GM12878 (cell line): ENCODE results near the gene LARGE1. TPM values are rescaled to one million over a fixed set of nuclear protein-coding genes. Genes with fewer than 3 reads are reported as not detected.

ENCODE experiments used
- ASH2L ChIP-seq: fragments of 300-600, 200-600 bp; sonication (generic); IDR thresholded peaks from 2 replicates; pipeline ENCODE4 v1.6.1; 2017; ENCODE audit warnings: low read depth, mild to moderate bottlenecking, borderline replicate concordance
- ATF7 ChIP-seq: fragments of 450-650 bp; IDR thresholded peaks from 2 replicates; pipeline ENCODE4 v1.6.1; 2016; ENCODE audit warnings: low read depth, mild to moderate bottlenecking
- BCL11A ChIP-seq: IDR thresholded peaks from 2 replicates; pipeline ENCODE4 v1.6.1; 2011; ENCODE audit warnings: low read depth, low read length
- BHLHE40 ChIP-seq, 2 experiments: fragments of 450-650 bp in 1 of 2; IDR thresholded peaks; 2 replicates each; pipeline ENCODE4 v1.6.1; 2011 to 2017; ENCODE audit warnings: low read depth in 2 of 2, borderline replicate concordance in 1 of 2, improper control_type of control experiment in 1 of 2, low read length in 1 of 2, mild to moderate bottlenecking in 1 of 2
- CHD4 ChIP-seq: fragments of 200-600 bp; sonication (generic); IDR thresholded peaks from 2 replicates; pipeline ENCODE4 v1.6.1; 2016; ENCODE audit warnings: mild to moderate bottlenecking
- EGR1 ChIP-seq, 2 experiments: IDR thresholded peaks; 1 replicate in 1 of 2; 2 replicates in 1 of 2; pipeline ENCODE4 v1.6.1; 2011 to 2012; ENCODE audit warnings: low read depth in 2 of 2, low read length in 2 of 2, borderline replicate concordance in 1 of 2, mild to moderate bottlenecking in 1 of 2, moderate library complexity in 1 of 2
- EZH2 ChIP-seq: IDR thresholded peaks from 2 replicates; pipeline ENCODE4 v1.6.1; 2012; ENCODE audit warnings: low read depth, mild to moderate bottlenecking, control low read depth, inconsistent platforms, low read length, borderline replicate concordance; ENCODE audit not compliant: control insufficient read depth
- FOXM1 ChIP-seq: IDR thresholded peaks from 2 replicates; pipeline ENCODE4 v1.6.1; 2012; ENCODE audit warnings: low read depth, mild to moderate bottlenecking, inconsistent platforms, low read length, moderate library complexity
- HCFC1 ChIP-seq: fragments of 150-350 bp; IDR thresholded peaks from 2 replicates; pipeline ENCODE4 v1.6.1; 2014; ENCODE audit warnings: low read length
- HDAC2 ChIP-seq: fragments of 200-600 bp; sonication (generic); IDR thresholded peaks from 2 replicates; pipeline ENCODE4 v1.6.1; 2017
- HDGF ChIP-seq: fragments of 450-650 bp; IDR thresholded peaks from 2 replicates; pipeline ENCODE4 v1.6.1; 2016; ENCODE audit warnings: antibody characterized with exemption
- IKZF1 ChIP-seq: fragments of 450-650 bp; conservative IDR thresholded peaks from 2 replicates; pipeline ENCODE4 v1.6.1; 2017; ENCODE audit warnings: antibody characterized with exemption, mild to moderate bottlenecking
- IKZF2 ChIP-seq, 2 experiments: fragments of 450-650 bp; IDR thresholded peaks; 2 replicates each; pipeline ENCODE4 v1.6.1; 2017; ENCODE audit warnings: mild to moderate bottlenecking in 2 of 2, moderate library complexity in 2 of 2
- IRF3 ChIP-seq: fragments of 450-650 bp; IDR thresholded peaks from 2 replicates; pipeline ENCODE4 v1.6.1; 2014; ENCODE audit warnings: mild to moderate bottlenecking
- JUNB ChIP-seq: IDR thresholded peaks from 2 replicates; pipeline ENCODE4 v1.6.1; 2016; ENCODE audit warnings: antibody characterized with exemption, mild to moderate bottlenecking
- MEF2A ChIP-seq: IDR thresholded peaks from 2 replicates; pipeline ENCODE4 v1.6.1; 2011; ENCODE audit warnings: low read depth, mild to moderate bottlenecking, low read length, moderate library complexity; ENCODE audit not compliant: insufficient read depth
- NBN ChIP-seq: fragments of 450-650 bp; IDR thresholded peaks from 2 replicates; pipeline ENCODE4 v1.6.1; 2016
- NFIC ChIP-seq: IDR thresholded peaks from 2 replicates; pipeline ENCODE4 v1.6.1; 2012; ENCODE audit warnings: low read depth, mild to moderate bottlenecking, inconsistent platforms, low read length, moderate library complexity
- NFXL1 ChIP-seq: fragments of 450-650 bp; IDR thresholded peaks from 2 replicates; pipeline ENCODE4 v1.6.1; 2017; ENCODE audit warnings: antibody characterized with exemption, mild to moderate bottlenecking, borderline replicate concordance
- PML ChIP-seq: IDR thresholded peaks from 2 replicates; pipeline ENCODE4 v1.6.1; 2012; ENCODE audit warnings: low read length, inconsistent platforms
- RAD51 ChIP-seq: fragments of 450-650 bp; IDR thresholded peaks from 2 replicates; pipeline ENCODE4 v1.6.1; 2016; ENCODE audit warnings: moderate library complexity, mild to moderate bottlenecking, inconsistent platforms
- RFX5 ChIP-seq: IDR thresholded peaks from 2 replicates; pipeline ENCODE4 v1.6.1; 2011; ENCODE audit warnings: low read depth, low read length, improper control_type of control experiment
- SIX5 ChIP-seq: IDR thresholded peaks from 2 replicates; pipeline ENCODE4 v1.6.1; 2011; ENCODE audit warnings: mild to moderate bottlenecking, low read depth, low read length, moderate library complexity; ENCODE audit not compliant: severe bottlenecking
- TBL1XR1 ChIP-seq: IDR thresholded peaks from 2 replicates; pipeline ENCODE4 v1.6.1; 2012; ENCODE audit warnings: low read depth, low read length, improper control_type of control experiment
- USF2 ChIP-seq: IDR thresholded peaks from 2 replicates; pipeline ENCODE4 v1.6.1; 2011; ENCODE audit warnings: low read depth, low read length, improper control_type of control experiment, borderline replicate concordance
- WRNIP1 ChIP-seq: IDR thresholded peaks from 2 replicates; pipeline ENCODE4 v1.6.1; 2011; ENCODE audit warnings: low read depth, low read length, improper control_type of control experiment, borderline replicate concordance
- ZBED1 ChIP-seq: IDR thresholded peaks from 2 replicates; pipeline ENCODE4 v1.6.1; 2016; ENCODE audit warnings: borderline replicate concordance
- ZZZ3 ChIP-seq: IDR thresholded peaks from 2 replicates; pipeline ENCODE4 v1.6.1; 2011; ENCODE audit warnings: low read depth; ENCODE audit not compliant: control insufficient read depth, insufficient read length
- polyA plus RNA-seq, 11 experiments: library from polyadenylated mRNA; depleted of rRNA in 4 of 11; unstranded in 6 of 11; stranded (reverse) in 5 of 11; fragments of >200 nt; fragmentation: Nextera tagmentation in 4 of 11; fragmentation: Illumina TruSeq in 1 of 11; extraction: Ambion mirVana in 4 of 11; extraction: Trizol in 1 of 11; gene quantifications; 1 replicate in 1 of 11; 2 replicates in 10 of 11; pipeline versions ENCODE4 v1.2.1 to v1.2.3, GENCODE V29; 2011 to 2016; ENCODE audit warnings: inconsistent platforms in 2 of 11, missing spikeins in 2 of 11, low read depth in 1 of 11
- total RNA-seq, 4 experiments: library from RNA; depleted of rRNA in 3 of 4; stranded (reverse); fragments of >200 nt in 3 of 4; fragmentation: Illumina TruSeq in 1 of 4; extraction: Trizol in 1 of 4; gene quantifications; 2 replicates each; pipeline versions ENCODE4 v1.2.1 to v1.2.3, GENCODE V29; 2013 to 2021
- TF ChIP-seq, protein P1 (sequence below): fragments of 450-650 bp; formaldehyde crosslinking; IDR thresholded peaks from 2 replicates; pipeline ENCODE4 v1.5.0; 2022; ENCODE audit warnings: mild to moderate bottlenecking, missing genetic modification characterization

LARGE1 gene
- total and polyA plus RNA-seq, 10 of the 15 experiments (the other 5 are each of a cell fraction or from before 2014, with no cell fraction given): 3.2 to 41.4 (median 17.3) TPM

- TF ChIP-seq HCFC1: no peak
- no peak for TF ChIP-seq SIX5
- TF ChIP-seq HDGF: no peak
- no peak for TF ChIP-seq ZZZ3
- TF ChIP-seq NBN: 0 out of 2 replicates have a peak, but pooled peaks have one; percentile 26
- TF ChIP-seq BCL11A: no peak; the same call in 1 of the 2 replicates
- TF ChIP-seq NFIC: peak; percentile 32; the same call in 1 of the 2 replicates
- no peak for TF ChIP-seq ASH2L
- TF ChIP-seq WRNIP1: no peak
- TF ChIP-seq EGR1 (IDR thresholded peaks at IDR 0.05; ENCODE audit: borderline replicate concordance in 1 of 2, low read depth in 2 of 2, low read length in 2 of 2): no peak
- peak; percentile 42 to 48; a peak in 1 of 4 replicates for TF ChIP-seq IKZF2 (IDR thresholded peaks at IDR 0.05)
- TF ChIP-seq PML: 0 out of 2 replicates have a peak, but pooled peaks have one; percentile 31
- no peak for TF ChIP-seq RFX5
- TF ChIP-seq, protein P1, sequence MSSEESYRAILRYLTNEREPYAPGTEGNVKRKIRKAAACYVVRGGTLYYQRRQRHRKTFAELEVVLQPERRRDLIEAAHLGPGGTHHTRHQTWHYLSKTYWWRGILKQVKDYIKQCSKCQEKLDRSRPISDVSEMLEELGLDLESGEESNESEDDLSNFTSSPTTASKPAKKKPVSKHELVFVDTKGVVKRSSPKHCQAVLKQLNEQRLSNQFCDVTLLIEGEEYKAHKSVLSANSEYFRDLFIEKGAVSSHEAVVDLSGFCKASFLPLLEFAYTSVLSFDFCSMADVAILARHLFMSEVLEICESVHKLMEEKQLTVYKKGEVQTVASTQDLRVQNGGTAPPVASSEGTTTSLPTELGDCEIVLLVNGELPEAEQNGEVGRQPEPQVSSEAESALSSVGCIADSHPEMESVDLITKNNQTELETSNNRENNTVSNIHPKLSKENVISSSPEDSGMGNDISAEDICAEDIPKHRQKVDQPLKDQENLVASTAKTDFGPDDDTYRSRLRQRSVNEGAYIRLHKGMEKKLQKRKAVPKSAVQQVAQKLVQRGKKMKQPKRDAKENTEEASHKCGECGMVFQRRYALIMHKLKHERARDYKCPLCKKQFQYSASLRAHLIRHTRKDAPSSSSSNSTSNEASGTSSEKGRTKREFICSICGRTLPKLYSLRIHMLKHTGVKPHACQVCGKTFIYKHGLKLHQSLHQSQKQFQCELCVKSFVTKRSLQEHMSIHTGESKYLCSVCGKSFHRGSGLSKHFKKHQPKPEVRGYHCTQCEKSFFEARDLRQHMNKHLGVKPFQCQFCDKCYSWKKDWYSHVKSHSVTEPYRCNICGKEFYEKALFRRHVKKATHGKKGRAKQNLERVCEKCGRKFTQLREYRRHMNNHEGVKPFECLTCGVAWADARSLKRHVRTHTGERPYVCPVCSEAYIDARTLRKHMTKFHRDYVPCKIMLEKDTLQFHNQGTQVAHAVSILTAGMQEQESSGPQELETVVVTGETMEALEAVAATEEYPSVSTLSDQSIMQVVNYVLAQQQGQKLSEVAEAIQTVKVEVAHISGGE (CRISPR knock-in tag): no peak
- TF ChIP-seq CHD4: no peak
- TF ChIP-seq TBL1XR1: no peak
- no peak for TF ChIP-seq HDAC2
- no peak for TF ChIP-seq EZH2
- peak; percentile 43; the same call in 1 of the 2 replicates for TF ChIP-seq FOXM1
- peak; percentile 68; the same call in 1 of the 2 replicates for TF ChIP-seq JUNB
- 0 out of 2 replicates have a peak, but pooled peaks have one; percentile 5 for TF ChIP-seq MEF2A
- TF ChIP-seq ATF7: peak; percentile 52
- no peak for TF ChIP-seq NFXL1
- no peak for TF ChIP-seq IRF3
- peak; percentile 55; the same call in 1 of the 2 replicates for TF ChIP-seq ZBED1
- TF ChIP-seq USF2: no peak
- peak; percentile 36; the same call in 1 of the 2 replicates for TF ChIP-seq IKZF1
- no peak for TF ChIP-seq RAD51
- peak in 1 of 2 experiments; percentile 48; a peak in 1 of 4 replicates for TF ChIP-seq BHLHE40 (IDR thresholded peaks at IDR 0.05; ENCODE audit: borderline replicate concordance in 1 of 2, low read depth in 2 of 2, low read length in 1 of 2)
Measured at GRCh38 chr22:33789690-33790253, 130.5 kb downstream of the LARGE1 start (continued).
